ENCODE data around the gene ZNF445.

ZNF445 gene

DNA sequence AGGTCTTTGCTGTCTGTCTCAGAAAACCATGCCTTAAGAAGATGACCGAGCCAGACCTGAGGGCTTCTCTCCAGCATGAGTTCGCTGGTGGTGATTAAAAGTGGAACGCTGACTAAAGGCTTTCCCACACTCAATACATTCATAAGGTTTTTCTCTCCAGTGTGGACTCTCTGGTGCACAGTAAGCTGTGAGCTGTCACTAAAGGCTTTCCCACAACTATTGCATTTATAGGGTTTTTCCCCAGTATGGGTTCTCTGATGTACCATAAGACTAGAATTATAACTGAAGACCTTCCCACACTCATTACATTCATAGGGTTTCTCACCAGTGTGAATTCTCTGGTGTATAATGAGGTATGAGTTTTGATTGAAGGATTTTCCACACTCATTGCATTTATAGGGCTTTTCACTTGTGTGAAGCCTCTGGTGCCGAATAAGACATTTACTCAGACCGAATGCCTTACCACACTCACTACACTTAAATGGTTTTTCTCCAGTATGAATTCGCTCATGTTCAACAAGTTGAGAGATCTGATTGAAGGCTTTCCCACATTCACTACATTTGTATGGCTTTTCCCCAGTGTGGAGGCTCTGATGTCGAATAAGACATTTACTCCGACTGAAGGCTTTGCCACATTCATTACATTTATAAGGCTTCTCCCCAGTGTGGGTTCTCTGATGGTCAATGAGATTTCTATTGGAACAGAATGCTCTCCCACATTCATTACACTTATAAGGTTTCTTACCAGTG lies 21.9 kb upstream of the ZNF445 start:
- no peaks in the 10 kb centered on the region for H3K27me3 ChIP-seq
- intact Hi-C loops (cut with DNase I; ENCODE audit: low total_unique reads), result no loop called here
- DNase-seq, result no peak
- no peaks in the 10 kb centered on the region for H3K4me1 ChIP-seq
- no peak overlapping the region for H3K27ac ChIP-seq
- TF ChIP-seq, protein P1, sequence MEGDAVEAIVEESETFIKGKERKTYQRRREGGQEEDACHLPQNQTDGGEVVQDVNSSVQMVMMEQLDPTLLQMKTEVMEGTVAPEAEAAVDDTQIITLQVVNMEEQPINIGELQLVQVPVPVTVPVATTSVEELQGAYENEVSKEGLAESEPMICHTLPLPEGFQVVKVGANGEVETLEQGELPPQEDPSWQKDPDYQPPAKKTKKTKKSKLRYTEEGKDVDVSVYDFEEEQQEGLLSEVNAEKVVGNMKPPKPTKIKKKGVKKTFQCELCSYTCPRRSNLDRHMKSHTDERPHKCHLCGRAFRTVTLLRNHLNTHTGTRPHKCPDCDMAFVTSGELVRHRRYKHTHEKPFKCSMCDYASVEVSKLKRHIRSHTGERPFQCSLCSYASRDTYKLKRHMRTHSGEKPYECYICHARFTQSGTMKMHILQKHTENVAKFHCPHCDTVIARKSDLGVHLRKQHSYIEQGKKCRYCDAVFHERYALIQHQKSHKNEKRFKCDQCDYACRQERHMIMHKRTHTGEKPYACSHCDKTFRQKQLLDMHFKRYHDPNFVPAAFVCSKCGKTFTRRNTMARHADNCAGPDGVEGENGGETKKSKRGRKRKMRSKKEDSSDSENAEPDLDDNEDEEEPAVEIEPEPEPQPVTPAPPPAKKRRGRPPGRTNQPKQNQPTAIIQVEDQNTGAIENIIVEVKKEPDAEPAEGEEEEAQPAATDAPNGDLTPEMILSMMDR (IDR thresholded peaks at IDR 0.05), result no peak
- H3K4me3 ChIP-seq, result no peak overlapping the region
- peaks cover 0 to 62% (median 25%) of the 10 kb centered on the region in 3 donors for H3K9me3 ChIP-seq
- peaks cover 69 to 81% (median 74%) of the 10 kb centered on the region in 3 donors for H3K36me3 ChIP-seq

DNA sequence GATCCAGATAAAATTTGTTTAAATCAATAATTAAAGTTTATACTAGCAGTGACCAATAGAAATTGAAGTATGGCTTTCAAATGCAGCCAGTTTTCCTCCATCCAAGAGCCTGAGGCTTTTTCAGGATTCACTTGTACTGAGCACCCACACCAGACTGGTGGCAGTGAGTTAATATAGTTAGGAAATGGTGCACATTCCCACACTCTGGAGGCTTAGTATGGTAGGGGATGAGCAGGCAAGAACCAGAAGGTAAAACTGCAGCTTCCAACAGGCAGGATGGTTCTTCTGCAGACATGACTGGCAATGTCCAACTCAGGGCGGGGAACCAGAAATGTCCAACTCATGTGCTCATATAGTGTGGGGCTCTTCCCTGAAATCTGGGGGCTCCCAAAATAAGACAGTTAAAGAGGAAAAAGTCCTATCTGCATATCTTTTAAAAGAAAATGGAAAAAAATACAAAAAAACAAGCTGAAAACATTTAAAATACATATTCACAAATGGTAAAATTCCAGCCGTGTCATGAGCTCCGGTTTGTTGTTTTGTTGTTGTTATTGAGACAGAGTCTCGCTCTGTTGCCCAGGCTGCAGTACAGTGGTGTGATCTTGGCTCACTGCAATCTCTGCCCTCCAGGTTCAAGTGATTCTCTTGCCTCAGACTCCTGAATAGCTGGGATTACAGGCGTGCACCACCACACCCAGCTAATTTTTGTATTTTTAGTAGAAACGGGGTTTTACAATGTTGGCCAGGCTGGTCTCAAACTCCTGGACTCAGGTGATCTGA lies 18.4 kb upstream of the ZNF445 start:
- Histone ChIP-seq H3K4me3 (no peak overlapping the region), H3K36me3 (peaks cover 59 to 87% (median 84%) of the 10 kb centered on the region in 3 donors), H3K27me3 (no peaks in the 10 kb centered on the region), H3K9me3 (peaks cover 0 to 82% (median 21%) of the 10 kb centered on the region in 3 donors), H3K27ac (no peak overlapping the region), H3K4me1 (no peaks in the 10 kb centered on the region)
- DNase-seq, result no peak
- intact Hi-C loops (cut with DNase I; ENCODE audit: low total_unique reads), result no loop called here
- TF ChIP-seq, protein P1 (IDR thresholded peaks at IDR 0.05), result no peak

DNA sequence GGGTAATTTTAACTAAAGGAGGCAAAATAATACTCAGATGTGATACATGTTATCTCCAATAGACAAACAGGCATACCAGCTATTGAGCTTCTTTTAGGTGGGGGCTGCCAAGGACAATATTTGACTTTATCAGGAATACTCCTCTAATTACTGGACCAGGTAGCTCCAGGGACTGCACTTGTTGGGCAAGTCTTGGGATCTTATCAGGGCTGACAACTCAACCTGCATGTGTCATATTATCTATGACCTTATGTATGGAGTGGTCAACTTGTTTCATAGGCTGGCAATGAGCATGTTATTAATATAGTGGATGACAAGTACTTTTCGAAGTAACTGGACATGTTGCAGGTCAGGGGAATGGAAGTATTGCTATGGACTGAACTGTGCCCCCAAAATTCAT lies 15.0 kb upstream of the ZNF445 start:
- TF ChIP-seq, protein P1 (IDR thresholded peaks at IDR 0.05), result no peak
- Histone ChIP-seq H3K27me3 (no peaks in the 10 kb centered on the region), H3K4me3 (no peak overlapping the region), H3K36me3 (peaks cover 30 to 63% (median 58%) of the 10 kb centered on the region in 3 donors), H3K27ac (no peak overlapping the region), H3K9me3 (peaks cover 0 to 73% (median 7%) of the 10 kb centered on the region in 3 donors), H3K4me1 (no peaks in the 10 kb centered on the region)
- intact Hi-C loops (cut with DNase I; ENCODE audit: low total_unique reads), result no loop called here
- DNase-seq, result no peak

DNA sequence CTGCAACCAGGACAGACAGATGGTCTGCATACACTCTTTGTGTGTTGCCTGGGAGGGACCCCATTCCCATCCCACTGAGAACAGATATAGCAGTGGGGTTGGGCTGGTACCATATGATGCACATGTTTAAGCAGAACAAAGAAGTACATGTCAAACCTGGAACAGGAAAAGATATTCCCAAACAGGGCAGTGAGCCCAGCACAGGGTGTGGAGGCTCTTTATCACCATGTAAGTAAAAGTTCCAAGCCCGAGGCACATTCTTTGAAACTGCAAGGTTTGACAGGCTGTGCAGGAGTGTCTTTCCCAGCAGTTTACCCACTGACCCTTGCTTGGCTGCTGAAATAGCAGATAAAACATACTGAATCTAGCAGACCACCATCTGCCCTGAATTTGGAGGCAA lies 5.3 kb upstream of the ZNF445 start:
- no peak for DNase-seq
- Histone ChIP-seq H3K9me3 (peaks cover 0 to 5% (median 0%) of the 10 kb centered on the region in 3 donors), H3K4me1 (peaks cover 0 to 4% (median 0%) of the 10 kb centered on the region in 4 donors), H3K4me3 (no peak overlapping the region), H3K27me3 (no peaks in the 10 kb centered on the region), H3K27ac (no peak overlapping the region), H3K36me3 (no peaks in the 10 kb centered on the region)
- TF ChIP-seq, protein P1 (IDR thresholded peaks at IDR 0.05), result no peak
- intact Hi-C loops (cut with DNase I; ENCODE audit: low total_unique reads), result no loop called here

DNA sequence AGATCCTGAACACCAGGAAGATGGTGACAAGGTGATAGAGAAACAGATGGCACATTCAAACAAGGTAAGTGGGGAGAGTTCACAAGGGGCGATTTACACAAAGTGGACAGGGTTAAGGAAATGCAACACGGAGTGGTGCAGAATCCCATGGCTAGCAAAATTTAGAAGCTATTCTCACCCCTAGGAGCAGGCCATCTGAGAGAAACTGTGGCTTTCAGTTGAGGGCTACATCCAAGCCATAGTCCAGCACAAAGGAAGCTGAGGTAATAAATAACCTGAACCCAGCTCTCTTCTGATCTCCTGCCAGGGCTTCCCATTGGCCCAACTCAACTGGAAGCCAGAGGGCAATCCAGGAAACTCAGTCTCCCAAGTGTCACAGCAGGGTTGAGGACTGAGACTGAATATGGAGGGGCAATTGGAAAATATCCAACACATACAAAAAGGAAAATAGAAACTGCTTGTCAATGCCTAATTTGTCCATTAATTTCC lies 1.2 kb upstream of the ZNF445 start:
- DNase-seq, result no peak
- TF ChIP-seq, protein P1 (IDR thresholded peaks at IDR 0.05), result no peak
- no peaks in the 10 kb centered on the region for H3K36me3 ChIP-seq
- no peaks in the 10 kb centered on the region for H3K9me3 ChIP-seq
- H3K27me3 ChIP-seq, result no peaks in the 10 kb centered on the region
- H3K4me1 ChIP-seq, result peaks cover 0 to 28% (median 8%) of the 10 kb centered on the region in 4 donors
- H3K4me3 ChIP-seq, result no peak overlapping the region
- H3K27ac ChIP-seq, result no peak overlapping the region
- intact Hi-C loops (cut with DNase I; ENCODE audit: low total_unique reads), result no loop called here

Measured in tibial artery (tissue), 4 donors.